GM12872 (cell line): ENCODE data around the gene TTBK1.

ENCODE experiments used
- CTCF ChIP-seq: IDR thresholded peaks from 3 replicates; pipeline ENCODE4 v1.5.1; 2011; ENCODE audit warnings: low read depth, mild to moderate bottlenecking, low read length, moderate library complexity; ENCODE audit not compliant: insufficient read depth

The TTBK1 gene

GRCh38 chr6:43325876-43326275, 82.6 kb downstream of the TTBK1 start:
- no peak for TF ChIP-seq CTCF

GRCh38 chr6:43328528-43328927, 85.2 kb downstream of the TTBK1 start:
- no peak for TF ChIP-seq CTCF

- TF ChIP-seq CTCF = no peak
These were observed 88.2 kb downstream of the TTBK1 start for GRCh38 chr6:43331470-43331869.

GRCh38 chr6:43331891-43332290, 88.6 kb downstream of the TTBK1 start:
- TF ChIP-seq CTCF = no peak

GRCh38 chr6:43334466-43335095, 91.3 kb downstream of the TTBK1 start:
- peak; percentile 46; the same call in 2 of the 3 replicates for TF ChIP-seq CTCF

GRCh38 chr6:43335469-43335868, 92.2 kb downstream of the TTBK1 start:
- no peak for TF ChIP-seq CTCF

- TF ChIP-seq CTCF = no peak
These were observed 93.1 kb downstream of the TTBK1 start for GRCh38 chr6:43336382-43336781.
